Right ventricle myocardium inferior (tissue), 1 donor: Measurements from ENCODE around the gene MRPL14. TPM values are rescaled to one million over a fixed set of nuclear protein-coding genes. Genes with fewer than 3 reads are reported as not detected.
A peak's percentile ranks its signal among the peaks of the same experiment; 100 is the strongest.

Source experiments
- ATAC-seq: fragments of 200-7000 bp; cut with Tn5 transposase; one replicate; pipeline ENCODE4 v1.9.1; 2020; ENCODE audit warnings: mild to moderate bottlenecking, moderate library complexity
- DNase-seq: peaks from one replicate; pipeline ENCODE4 v3.0.0; 2021; ENCODE audit errors: missing footprints
- intact Hi-C: fragments of 100-400 bp; cut with DNase I; formaldehyde crosslinking; loops from one replicate; pipeline ENCODE4 v1.11.0; 2022
- long read RNA-seq: library from polyadenylated mRNA; unstranded; transcript quantifications from one replicate; pipeline ENCODE4 v2.0.0, GENCODE V29; 2021
- total RNA-seq: library from RNA; stranded (reverse); fragmentation: NEBNext Ultra II Directional; extraction: Animal tissue kit (Norgen Biotek cat#: 25700); gene quantifications from one replicate; pipeline ENCODE4 v1.2.1, GENCODE V29; 2021
- donor health status: DM: no; HTN: yes; CAD: no; lungs with severe emphysema.

MRPL14 gene
- total RNA-seq: 41.7 TPM
- long read RNA-seq, transcript MRPL14-201 (3 exons, 959 nt): major isoform, 22 of 22 reads
- long read RNA-seq, partial matches to known transcripts: 0 of 22 reads
- long read RNA-seq, other reads (novel, unspliced or antisense): 0 of 22 reads

GRCh38 chr6:44127186-44128019 lies at the start of gene MRPL14, which contains the start of gene TMEM63B:
MRPL14 (minus strand) TSS chr6:44127452; CDS start chr6:44116611, 10,841 bp downstream.
TMEM63B (plus strand) TSS chr6:44127554; CDS start chr6:44134585, 7,031 bp downstream.
- DNase-seq: peak; percentile 95
- ATAC-seq: peak; percentile 97
- intact Hi-C loops: loop anchor here (2.0 kb wide), 1 partner anchor 21 kb away; no protein-coding TSS in a partner anchor

GRCh38 chr6:44176130-44176761 lies 49.0 kb upstream of the MRPL14 start:
- ATAC-seq (no peak), DNase-seq (peak; percentile 66)
- intact Hi-C loops: no loop called here

- intact Hi-C loops: loop anchor here (1.0 to 5.0 kb wide), 2 partner anchors 61 to 164 kb away; no protein-coding TSS in a partner anchor
- DNase-seq: peak; percentile 90
- ATAC-seq: peak; percentile 94
Measured at GRCh38 chr6:44172731-44173500, 45.7 kb upstream of the MRPL14 start.

- intact Hi-C loops: loop anchor here (1.0 to 5.0 kb wide), 2 partner anchors 62 to 165 kb away; no protein-coding TSS in a partner anchor
- ATAC-seq: no peak
- no peak for DNase-seq
Measured at GRCh38 chr6:44171899-44172546, 44.8 kb upstream of the MRPL14 start.

- intact Hi-C loops: loop anchor here (5.0 kb wide), 1 partner anchor 167 kb away; no protein-coding TSS in a partner anchor
- DNase-seq (no peak), ATAC-seq (no peak)
Measured at GRCh38 chr6:44169886-44170570, 42.8 kb upstream of the MRPL14 start.

GRCh38 chr6:44169154-44169553 lies 41.9 kb upstream of the MRPL14 start:
- intact Hi-C loops: no loop called here
- DNase-seq (no peak), ATAC-seq (no peak)

GRCh38 chr6:44167567-44167966 lies 40.3 kb upstream of the MRPL14 start:
- DNase-seq: no peak
- ATAC-seq: no peak
- intact Hi-C loops: no loop called here

- DNase-seq (no peak), ATAC-seq (no peak)
- intact Hi-C loops: no loop called here
Measured at GRCh38 chr6:44166591-44167184, 39.4 kb upstream of the MRPL14 start.

GRCh38 chr6:44166116-44166515 lies 38.9 kb upstream of the MRPL14 start:
- intact Hi-C loops: no loop called here
- no peak for ATAC-seq
- DNase-seq: no peak

GRCh38 chr6:44162876-44163625 lies 35.8 kb upstream of the MRPL14 start:
- intact Hi-C loops: no loop called here
- ATAC-seq: no peak
- no peak for DNase-seq

- DNase-seq (no peak), ATAC-seq (no peak)
- intact Hi-C loops: no loop called here
Measured at GRCh38 chr6:44161997-44162338, 34.7 kb upstream of the MRPL14 start.

- intact Hi-C loops: no loop called here
- DNase-seq: no peak
- ATAC-seq: no peak
Measured at GRCh38 chr6:44158770-44159228, 31.5 kb upstream of the MRPL14 start, which contains the start of gene CAPN11. CAPN11 (plus strand) TSS chr6:44158820; CDS start chr6:44158849, 29 bp downstream.

- intact Hi-C loops: no loop called here
- no peak for ATAC-seq
Measured at GRCh38 chr6:44157152-44157521, 29.9 kb upstream of the MRPL14 start.

GRCh38 chr6:44156494-44157151 lies 29.4 kb upstream of the MRPL14 start:
- DNase-seq: no peak
- intact Hi-C loops: no loop called here
- no peak for ATAC-seq

More at GRCh38 chr6:44157152-44157521, 29.9 kb upstream of the MRPL14 start:
- no peak for DNase-seq

- intact Hi-C loops: no loop called here
- ATAC-seq: no peak
Measured at GRCh38 chr6:44154067-44154466, 26.8 kb upstream of the MRPL14 start.

GRCh38 chr6:44152533-44152932 lies 25.3 kb upstream of the MRPL14 start:
- DNase-seq: no peak
- ATAC-seq: no peak
- intact Hi-C loops: loop anchor here (1.0 kb wide), 1 partner anchor 56 kb away; no protein-coding TSS in a partner anchor

More at GRCh38 chr6:44154067-44154466, 26.8 kb upstream of the MRPL14 start:
- DNase-seq: no peak
